ENCODE results near the gene VPS52. TPM values are rescaled to one million over a fixed set of nuclear protein-coding genes. Genes with fewer than 3 reads are reported as not detected.

The VPS52 gene
- total and polyA plus RNA-seq, 9 of the 15 experiments (the other 6 are each of a cell fraction or from before 2014, with no cell fraction given): 24.4 to 103 (median 40.2) TPM

DNA sequence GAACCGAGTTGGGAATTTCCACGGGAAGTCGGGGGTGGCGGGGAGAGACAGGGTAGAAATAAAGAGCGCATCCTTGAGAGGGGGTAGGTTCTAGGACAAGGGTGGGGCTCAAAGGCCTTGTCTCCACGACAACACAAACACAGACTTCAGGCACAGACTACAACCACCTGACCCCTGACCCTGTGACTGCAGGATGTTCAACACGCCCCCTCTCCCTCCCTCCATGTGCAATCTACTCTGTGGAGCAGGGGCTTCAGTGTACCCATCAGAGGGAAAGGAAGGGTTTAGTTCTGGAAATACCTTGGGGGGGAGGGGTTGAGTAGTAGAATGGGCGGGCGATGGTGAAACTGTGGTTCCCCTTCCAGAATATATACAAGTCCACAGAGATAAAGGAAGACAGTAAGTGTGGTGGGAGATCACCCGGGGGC, 42.9 kb upstream of the VPS52 start (continued):
- TF ChIP-seq, protein P1, sequence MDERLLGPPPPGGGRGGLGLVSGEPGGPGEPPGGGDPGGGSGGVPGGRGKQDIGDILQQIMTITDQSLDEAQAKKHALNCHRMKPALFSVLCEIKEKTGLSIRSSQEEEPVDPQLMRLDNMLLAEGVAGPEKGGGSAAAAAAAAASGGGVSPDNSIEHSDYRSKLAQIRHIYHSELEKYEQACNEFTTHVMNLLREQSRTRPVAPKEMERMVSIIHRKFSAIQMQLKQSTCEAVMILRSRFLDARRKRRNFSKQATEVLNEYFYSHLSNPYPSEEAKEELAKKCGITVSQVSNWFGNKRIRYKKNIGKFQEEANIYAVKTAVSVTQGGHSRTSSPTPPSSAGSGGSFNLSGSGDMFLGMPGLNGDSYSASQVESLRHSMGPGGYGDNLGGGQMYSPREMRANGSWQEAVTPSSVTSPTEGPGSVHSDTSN (CRISPR knock-in tag; IDR thresholded peaks at IDR 0.05; ENCODE audit: low read depth): no peak
- TF ChIP-seq, protein P1 (tag; conservative IDR thresholded peaks at IDR 0.05; ENCODE audit: low read depth): no peak
- TF ChIP-seq GTF2A2 (tag; IDR thresholded peaks at IDR 0.05) (no peak), ELF2 (CRISPR knock-in tag; IDR thresholded peaks at IDR 0.05) (no peak), ZBED1 (IDR thresholded peaks at IDR 0.05) (no peak), ZNF408 (CRISPR knock-in tag; IDR thresholded peaks at IDR 0.05; ENCODE audit: low read depth) (no peak), SP1 (CRISPR knock-in tag; IDR thresholded peaks at IDR 0.05) (no peak), PCBP1 (IDR thresholded peaks at IDR 0.05; ENCODE audit: low read depth, low read length, poor library complexity, severe bottlenecking) (no peak), RAD51 (IDR thresholded peaks at IDR 0.05; ENCODE audit: borderline replicate concordance, low read depth) (peak; percentile 68; the same call in 1 of the 2 replicates), NCOA1 (IDR thresholded peaks at IDR 0.05; ENCODE audit: low read depth) (no peak), KLF16 (IDR thresholded peaks at IDR 0.05) (no peak), HMG20A (CRISPR knock-in tag; conservative IDR thresholded peaks at IDR 0.05) (no peak), TAF1 (IDR thresholded peaks at IDR 0.05; ENCODE audit: control insufficient read depth, extremely low read depth, insufficient read depth, low read length, severe bottlenecking) (peak; percentile 15)
- TF ChIP-seq, protein P2, sequence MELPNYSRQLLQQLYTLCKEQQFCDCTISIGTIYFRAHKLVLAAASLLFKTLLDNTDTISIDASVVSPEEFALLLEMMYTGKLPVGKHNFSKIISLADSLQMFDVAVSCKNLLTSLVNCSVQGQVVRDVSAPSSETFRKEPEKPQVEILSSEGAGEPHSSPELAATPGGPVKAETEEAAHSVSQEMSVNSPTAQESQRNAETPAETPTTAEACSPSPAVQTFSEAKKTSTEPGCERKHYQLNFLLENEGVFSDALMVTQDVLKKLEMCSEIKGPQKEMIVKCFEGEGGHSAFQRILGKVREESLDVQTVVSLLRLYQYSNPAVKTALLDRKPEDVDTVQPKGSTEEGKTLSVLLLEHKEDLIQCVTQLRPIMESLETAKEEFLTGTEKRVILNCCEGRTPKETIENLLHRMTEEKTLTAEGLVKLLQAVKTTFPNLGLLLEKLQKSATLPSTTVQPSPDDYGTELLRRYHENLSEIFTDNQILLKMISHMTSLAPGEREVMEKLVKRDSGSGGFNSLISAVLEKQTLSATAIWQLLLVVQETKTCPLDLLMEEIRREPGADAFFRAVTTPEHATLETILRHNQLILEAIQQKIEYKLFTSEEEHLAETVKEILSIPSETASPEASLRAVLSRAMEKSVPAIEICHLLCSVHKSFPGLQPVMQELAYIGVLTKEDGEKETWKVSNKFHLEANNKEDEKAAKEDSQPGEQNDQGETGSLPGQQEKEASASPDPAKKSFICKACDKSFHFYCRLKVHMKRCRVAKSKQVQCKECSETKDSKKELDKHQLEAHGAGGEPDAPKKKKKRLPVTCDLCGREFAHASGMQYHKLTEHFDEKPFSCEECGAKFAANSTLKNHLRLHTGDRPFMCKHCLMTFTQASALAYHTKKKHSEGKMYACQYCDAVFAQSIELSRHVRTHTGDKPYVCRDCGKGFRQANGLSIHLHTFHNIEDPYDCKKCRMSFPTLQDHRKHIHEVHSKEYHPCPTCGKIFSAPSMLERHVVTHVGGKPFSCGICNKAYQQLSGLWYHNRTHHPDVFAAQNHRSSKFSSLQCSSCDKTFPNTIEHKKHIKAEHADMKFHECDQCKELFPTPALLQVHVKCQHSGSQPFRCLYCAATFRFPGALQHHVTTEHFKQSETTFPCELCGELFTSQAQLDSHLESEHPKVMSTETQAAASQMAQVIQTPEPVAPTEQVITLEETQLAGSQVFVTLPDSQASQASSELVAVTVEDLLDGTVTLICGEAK (IDR thresholded peaks at IDR 0.05): no peak
- TF ChIP-seq, protein P2 (CRISPR knock-in tag; IDR thresholded peaks at IDR 0.05): peak; percentile 52; the same call in 1 of the 2 replicates
- TF ChIP-seq, protein P3, sequence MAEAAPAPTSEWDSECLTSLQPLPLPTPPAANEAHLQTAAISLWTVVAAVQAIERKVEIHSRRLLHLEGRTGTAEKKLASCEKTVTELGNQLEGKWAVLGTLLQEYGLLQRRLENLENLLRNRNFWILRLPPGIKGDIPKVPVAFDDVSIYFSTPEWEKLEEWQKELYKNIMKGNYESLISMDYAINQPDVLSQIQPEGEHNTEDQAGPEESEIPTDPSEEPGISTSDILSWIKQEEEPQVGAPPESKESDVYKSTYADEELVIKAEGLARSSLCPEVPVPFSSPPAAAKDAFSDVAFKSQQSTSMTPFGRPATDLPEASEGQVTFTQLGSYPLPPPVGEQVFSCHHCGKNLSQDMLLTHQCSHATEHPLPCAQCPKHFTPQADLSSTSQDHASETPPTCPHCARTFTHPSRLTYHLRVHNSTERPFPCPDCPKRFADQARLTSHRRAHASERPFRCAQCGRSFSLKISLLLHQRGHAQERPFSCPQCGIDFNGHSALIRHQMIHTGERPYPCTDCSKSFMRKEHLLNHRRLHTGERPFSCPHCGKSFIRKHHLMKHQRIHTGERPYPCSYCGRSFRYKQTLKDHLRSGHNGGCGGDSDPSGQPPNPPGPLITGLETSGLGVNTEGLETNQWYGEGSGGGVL (CRISPR knock-in tag; IDR thresholded peaks at IDR 0.05): no peak
